OCI-LY7 (cell line): ENCODE measurements around the gene PIGC.

Experiments used
- EZH2phosphoT487 ChIP-seq: fragments of 200-600 bp; sonication (generic); IDR thresholded peaks from 2 replicates; pipeline ENCODE4 v1.6.1; 2018; ENCODE audit warnings: low read depth, borderline replicate concordance, mild to moderate bottlenecking, mixed run types, antibody characterized with exemption, low read length, moderate library complexity, mixed read lengths
- TF ChIP-seq, protein P1 (sequence below): fragments of 200-600 bp; sonication (generic); conservative IDR thresholded peaks from 2 replicates; pipeline ENCODE4 v1.5.1; 2014; ENCODE audit warnings: mild to moderate bottlenecking, antibody characterized with exemption, low read length, moderate library complexity, mixed read lengths

DNA sequence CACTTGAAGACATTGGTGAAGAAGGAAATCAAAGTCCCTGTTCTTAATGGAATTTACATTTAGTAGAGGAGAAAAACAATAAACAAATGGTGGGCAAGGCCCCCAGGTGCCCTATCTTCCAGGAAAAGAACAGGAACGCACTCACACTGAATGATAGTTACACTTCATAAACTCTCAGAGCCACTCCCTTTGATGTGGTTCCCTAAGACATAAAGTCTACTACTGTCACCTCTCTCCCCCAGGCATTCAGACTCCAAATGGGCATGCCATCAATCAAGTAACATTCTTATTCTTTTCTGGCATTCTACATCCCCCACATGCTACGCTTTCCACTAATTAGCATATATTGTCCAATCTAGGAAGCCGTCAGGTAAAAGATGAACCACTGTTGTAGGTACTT lies 36.6 kb upstream of the PIGC start:
- TF ChIP-seq, protein P1, sequence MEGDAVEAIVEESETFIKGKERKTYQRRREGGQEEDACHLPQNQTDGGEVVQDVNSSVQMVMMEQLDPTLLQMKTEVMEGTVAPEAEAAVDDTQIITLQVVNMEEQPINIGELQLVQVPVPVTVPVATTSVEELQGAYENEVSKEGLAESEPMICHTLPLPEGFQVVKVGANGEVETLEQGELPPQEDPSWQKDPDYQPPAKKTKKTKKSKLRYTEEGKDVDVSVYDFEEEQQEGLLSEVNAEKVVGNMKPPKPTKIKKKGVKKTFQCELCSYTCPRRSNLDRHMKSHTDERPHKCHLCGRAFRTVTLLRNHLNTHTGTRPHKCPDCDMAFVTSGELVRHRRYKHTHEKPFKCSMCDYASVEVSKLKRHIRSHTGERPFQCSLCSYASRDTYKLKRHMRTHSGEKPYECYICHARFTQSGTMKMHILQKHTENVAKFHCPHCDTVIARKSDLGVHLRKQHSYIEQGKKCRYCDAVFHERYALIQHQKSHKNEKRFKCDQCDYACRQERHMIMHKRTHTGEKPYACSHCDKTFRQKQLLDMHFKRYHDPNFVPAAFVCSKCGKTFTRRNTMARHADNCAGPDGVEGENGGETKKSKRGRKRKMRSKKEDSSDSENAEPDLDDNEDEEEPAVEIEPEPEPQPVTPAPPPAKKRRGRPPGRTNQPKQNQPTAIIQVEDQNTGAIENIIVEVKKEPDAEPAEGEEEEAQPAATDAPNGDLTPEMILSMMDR, result no peak
- TF ChIP-seq EZH2phosphoT487, result no peak
